Transverse colon (tissue), 4 donors: ENCODE results near the gene SLIT3. TPM values are rescaled to one million over a fixed set of nuclear protein-coding genes. Genes with fewer than 3 reads are reported as not detected.

ENCODE experiments used
- DNase-seq: peaks from one replicate; pipeline ENCODE4 v3.0.0-alpha.2; 2019
- H3K27ac ChIP-seq, 4 donors: fragments of 200-600 bp; sonication (generic); 2 replicates each; pipeline ENCODE4 v1.5.1; 2016 to 2018; ENCODE audit warnings: inconsistent platforms in 4 of 4
- H3K27me3 ChIP-seq: fragments of 200-600 bp; sonication (generic); 2 replicates; pipeline ENCODE4 v1.5.1; 2017; ENCODE audit warnings: inconsistent platforms
- H3K36me3 ChIP-seq, 4 donors: fragments of 200-600 bp; sonication (generic); 2 replicates each; pipeline ENCODE4 v1.5.1; 2017 to 2019; ENCODE audit warnings: inconsistent platforms in 4 of 4
- H3K4me1 ChIP-seq, 4 donors: fragments of 200-600 bp; sonication (generic); 2 replicates each; pipeline ENCODE4 v1.5.1; 2017 to 2020; ENCODE audit warnings: inconsistent platforms in 4 of 4
- H3K4me3 ChIP-seq, 4 donors: fragments of 200-600 bp; sonication (generic); 1 replicate in 1 of 4; 2 replicates in 3 of 4; pipeline versions ENCODE4 v1.5.1 to v1.6.1; 2017 to 2019; ENCODE audit warnings: inconsistent platforms in 4 of 4
- H3K9me3 ChIP-seq, 2 donors: fragments of 200-600 bp; sonication (generic); 2 replicates each; pipeline ENCODE4 v1.5.1; 2017 to 2019; ENCODE audit warnings: inconsistent platforms in 2 of 2
- EP300 ChIP-seq: sonication (generic); formaldehyde crosslinking; IDR thresholded peaks from one replicate; pipeline ENCODE4 v1.6.1; 2017; ENCODE audit warnings: antibody characterized with exemption, low read depth
- POLR2A ChIP-seq: fragments of 450-650 bp; IDR thresholded peaks from one replicate; pipeline ENCODE4 v1.6.1; 2016; ENCODE audit warnings: antibody characterized with exemption, mild to moderate bottlenecking, moderate library complexity
- POLR2AphosphoS5 ChIP-seq, 3 donors: sonication (generic); formaldehyde crosslinking; IDR thresholded peaks; one replicate each; pipeline ENCODE4 v1.6.1; 2016; ENCODE audit warnings: antibody characterized with exemption in 3 of 3
- WGBS, 2 donors: methylation state at CpG; one replicate each; pipeline ENCODE4 v1.1.5; 2018; ENCODE audit warnings: low coverage in 1 of 2; 5-methylcytosine and 5-hydroxymethylcytosine counted together
- in situ Hi-C, 4 donors: fragments of 200-750 bp; cut with MboI; loops; one replicate each; pipeline versions ENCODE4 v1.15.0 to v1.15.1; 2017; ENCODE audit warnings: low sequenced_read_pairs in 3 of 4, low pct_ligation_motif_present in 1 of 4, low pct_unique_long_range_greater_than_20kb in 1 of 4
- intact Hi-C: fragments of 100-400 bp; cut with DNase I; formaldehyde crosslinking; loops from one replicate; pipeline ENCODE4 v1.15.1; 2023; ENCODE audit warnings: low total_unique reads
- total RNA-seq, 4 donors: library from RNA; depleted of rRNA; stranded (reverse); fragments of >200 nt; gene quantifications; one replicate each; pipeline ENCODE4 v1.1.0, GENCODE V29; 2016
- TF ChIP-seq, protein P1 (sequence below), 5 experiments: fragments of 200-600 bp in 3 of 5; fragments of 450-650 bp in 2 of 5; sonication (generic) in 3 of 5; IDR thresholded peaks; 1 replicate in 2 of 5; 2 replicates in 3 of 5; pipeline ENCODE4 v1.5.1; 2016 to 2017; ENCODE audit warnings: antibody characterized with exemption in 5 of 5, inconsistent platforms in 3 of 5, mild to moderate bottlenecking in 2 of 5, moderate library complexity in 1 of 5

The SLIT3 gene
- total RNA-seq, 4 donors from 2014 or later = 6.7 to 60.5 (median 9.6) TPM

- DNase-seq = no peak
- Histone ChIP-seq H3K4me1 (no peaks in the 10 kb centered on the region), H3K9me3 (no peaks in the 10 kb centered on the region), H3K27ac (no peak overlapping the region), H3K27me3 (no peaks in the 10 kb centered on the region), H3K36me3 (no peaks in the 10 kb centered on the region), H3K4me3 (no peak overlapping the region)
- WGBS, 2 donors = 80 to 81% methylated on average over 6 to 7 of the region's 7 CpGs
- in situ Hi-C loops (no loop called here), intact Hi-C loops (no loop called here)
- TF ChIP-seq POLR2A = no peak
- TF ChIP-seq EP300 = no peak
- TF ChIP-seq, protein P1, sequence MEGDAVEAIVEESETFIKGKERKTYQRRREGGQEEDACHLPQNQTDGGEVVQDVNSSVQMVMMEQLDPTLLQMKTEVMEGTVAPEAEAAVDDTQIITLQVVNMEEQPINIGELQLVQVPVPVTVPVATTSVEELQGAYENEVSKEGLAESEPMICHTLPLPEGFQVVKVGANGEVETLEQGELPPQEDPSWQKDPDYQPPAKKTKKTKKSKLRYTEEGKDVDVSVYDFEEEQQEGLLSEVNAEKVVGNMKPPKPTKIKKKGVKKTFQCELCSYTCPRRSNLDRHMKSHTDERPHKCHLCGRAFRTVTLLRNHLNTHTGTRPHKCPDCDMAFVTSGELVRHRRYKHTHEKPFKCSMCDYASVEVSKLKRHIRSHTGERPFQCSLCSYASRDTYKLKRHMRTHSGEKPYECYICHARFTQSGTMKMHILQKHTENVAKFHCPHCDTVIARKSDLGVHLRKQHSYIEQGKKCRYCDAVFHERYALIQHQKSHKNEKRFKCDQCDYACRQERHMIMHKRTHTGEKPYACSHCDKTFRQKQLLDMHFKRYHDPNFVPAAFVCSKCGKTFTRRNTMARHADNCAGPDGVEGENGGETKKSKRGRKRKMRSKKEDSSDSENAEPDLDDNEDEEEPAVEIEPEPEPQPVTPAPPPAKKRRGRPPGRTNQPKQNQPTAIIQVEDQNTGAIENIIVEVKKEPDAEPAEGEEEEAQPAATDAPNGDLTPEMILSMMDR (IDR thresholded peaks at IDR 0.05) = no peak
- TF ChIP-seq POLR2AphosphoS5 (IDR thresholded peaks at IDR 0.05) = no peak
Measured at GRCh38 chr5:168831383-168831782, 469.6 kb downstream of the SLIT3 start.

- Histone ChIP-seq H3K27ac (no peak overlapping the region), H3K9me3 (no peaks in the 10 kb centered on the region), H3K36me3 (no peaks in the 10 kb centered on the region), H3K27me3 (no peaks in the 10 kb centered on the region), H3K4me3 (no peak overlapping the region), H3K4me1 (no peaks in the 10 kb centered on the region)
- WGBS, 2 donors = 69 to 75% methylated on average over 2 to 3 of the region's 3 CpGs
- intact Hi-C loops (no loop called here), in situ Hi-C loops (no loop called here)
- no peak for DNase-seq
- TF ChIP-seq, protein P1 (IDR thresholded peaks at IDR 0.05) = no peak
- no peak for TF ChIP-seq EP300
- TF ChIP-seq POLR2AphosphoS5 (IDR thresholded peaks at IDR 0.05) = no peak
- TF ChIP-seq POLR2A = no peak
Measured at GRCh38 chr5:168830833-168831232, 470.1 kb downstream of the SLIT3 start.

DNA sequence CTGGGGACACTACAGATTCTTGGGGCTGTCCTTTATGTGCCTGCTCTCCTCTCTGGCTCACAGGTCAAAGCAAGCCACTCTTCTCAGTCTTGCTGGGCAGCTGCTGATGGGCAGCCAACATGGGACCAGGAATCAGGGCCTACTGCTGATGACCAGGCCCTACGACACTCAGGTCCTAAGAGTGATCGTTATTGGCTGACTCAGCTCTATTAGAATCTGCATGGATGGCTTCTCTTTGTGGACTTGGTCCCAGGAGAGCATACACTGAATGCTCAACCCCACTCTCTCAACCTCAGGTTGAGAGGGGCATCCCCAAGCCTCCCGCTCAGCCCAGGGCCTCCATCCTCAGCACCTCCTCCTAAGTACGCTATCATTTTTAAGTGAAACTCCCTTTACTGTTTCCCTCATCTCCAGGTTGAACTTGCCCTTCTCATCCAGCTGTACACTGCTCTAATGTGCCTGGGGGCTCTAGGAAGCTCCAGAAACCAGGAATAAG, 471.0 kb downstream of the SLIT3 start:
- Histone ChIP-seq H3K27ac (no peak overlapping the region), H3K4me3 (no peak overlapping the region), H3K27me3 (no peaks in the 10 kb centered on the region), H3K9me3 (no peaks in the 10 kb centered on the region), H3K36me3 (no peaks in the 10 kb centered on the region), H3K4me1 (no peaks in the 10 kb centered on the region)
- no peak for DNase-seq
- no peak for TF ChIP-seq POLR2AphosphoS5 (IDR thresholded peaks at IDR 0.05)
- TF ChIP-seq, protein P1 (IDR thresholded peaks at IDR 0.05) = no peak
- TF ChIP-seq POLR2A = no peak
- TF ChIP-seq EP300 = no peak
- intact Hi-C loops (no loop called here), in situ Hi-C loops (no loop called here)
- 53 to 94% methylated on average over 2 to 4 of the region's 4 CpGs for WGBS, 2 donors

DNA sequence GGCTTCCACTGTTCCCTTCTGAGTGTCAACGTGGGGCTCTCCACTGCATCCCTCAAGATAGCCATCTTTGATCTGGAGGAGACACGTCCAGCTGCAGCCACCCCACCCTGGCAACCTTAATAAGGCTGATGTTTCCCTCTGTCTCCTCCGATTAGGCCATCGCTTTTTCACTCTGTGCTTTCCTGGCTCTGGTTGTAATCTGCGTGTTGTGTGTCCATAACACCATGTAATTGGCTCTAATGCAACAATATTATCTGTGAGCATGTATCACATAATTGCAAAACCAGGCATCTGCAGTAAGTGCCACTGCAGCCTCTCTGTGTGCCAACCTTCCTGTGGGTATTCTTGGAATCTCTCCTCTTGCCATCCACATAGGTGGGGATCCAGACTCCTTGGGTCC, 471.9 kb downstream of the SLIT3 start:
- Histone ChIP-seq H3K4me3 (no peak overlapping the region), H3K4me1 (no peaks in the 10 kb centered on the region), H3K9me3 (no peaks in the 10 kb centered on the region), H3K36me3 (no peaks in the 10 kb centered on the region), H3K27me3 (no peaks in the 10 kb centered on the region), H3K27ac (no peak overlapping the region)
- WGBS, 2 donors = 90% methylated on average over 5 of the region's 5 CpGs; no CpG with 5 or more reads in 1 of the 2 donors
- DNase-seq = no peak
- intact Hi-C loops = no loop called here
- TF ChIP-seq POLR2A (no peak), POLR2AphosphoS5 (IDR thresholded peaks at IDR 0.05) (no peak), EP300 (no peak)
- TF ChIP-seq, protein P1 (IDR thresholded peaks at IDR 0.05) = no peak
- in situ Hi-C loops = no loop called here
